ENCODE results near the gene EPB42. TPM values are rescaled to one million over a fixed set of nuclear protein-coding genes. Genes with fewer than 3 reads are reported as not detected.

The EPB42 gene
- total and polyA plus RNA-seq, 9 donors, result 0.43 to 2.5 (median 0.66) TPM; not detected in 6

- intact Hi-C loops (cut with DNase I), result no loop called here
- H3K27me3 ChIP-seq, result no peaks in the 10 kb centered on the region
- TF ChIP-seq POLR2A (IDR thresholded peaks at IDR 0.05) (no peak), CTCF (IDR thresholded peaks at IDR 0.05) (no peak), EP300 (IDR thresholded peaks at IDR 0.05) (no peak)
- H3K27ac ChIP-seq, result no peak overlapping the region
- H3K4me1 ChIP-seq (ENCODE audit: insufficient read depth), result no peaks in the 10 kb centered on the region
- DNase-seq, result no peak
- H3K36me3 ChIP-seq, result no peaks in the 10 kb centered on the region
- no peak overlapping the region for H3K4me3 ChIP-seq
- H3K9me3 ChIP-seq, result no peaks in the 10 kb centered on the region
- 54 to 64% (median 61%) methylated on average over 23 of the region's 23 CpGs for WGBS, 3 donors
Measured at GRCh38 chr15:43208052-43209002, 12.5 kb downstream of the EPB42 start.

- intact Hi-C loops (cut with DNase I), result no loop called here
- Histone ChIP-seq H3K4me1 (ENCODE audit: insufficient read depth) (no peaks in the 10 kb centered on the region), H3K4me3 (no peak overlapping the region), H3K9me3 (no peaks in the 10 kb centered on the region), H3K36me3 (no peaks in the 10 kb centered on the region), H3K27ac (no peak overlapping the region), H3K27me3 (no peaks in the 10 kb centered on the region)
- TF ChIP-seq CTCF (IDR thresholded peaks at IDR 0.05) (no peak), EP300 (IDR thresholded peaks at IDR 0.05) (no peak), POLR2A (IDR thresholded peaks at IDR 0.05) (no peak)
- 86 to 92% (median 87%) methylated on average over 9 of the region's 9 CpGs for WGBS, 3 donors
- DNase-seq, result no peak
Measured at GRCh38 chr15:43207024-43207423, 13.8 kb downstream of the EPB42 start.

- intact Hi-C loops (cut with DNase I), result no loop called here
- Histone ChIP-seq H3K27ac (no peak overlapping the region), H3K4me3 (no peak overlapping the region), H3K4me1 (ENCODE audit: insufficient read depth) (no peaks in the 10 kb centered on the region), H3K36me3 (no peaks in the 10 kb centered on the region), H3K27me3 (no peaks in the 10 kb centered on the region), H3K9me3 (no peaks in the 10 kb centered on the region)
- no peak for DNase-seq
- TF ChIP-seq EP300 (IDR thresholded peaks at IDR 0.05) (no peak), POLR2A (IDR thresholded peaks at IDR 0.05) (no peak), CTCF (IDR thresholded peaks at IDR 0.05) (no peak)
- WGBS, 3 donors, result 77 to 83% (median 79%) methylated on average over 5 of the region's 5 CpGs
Measured at GRCh38 chr15:43206054-43206453, 14.8 kb downstream of the EPB42 start.

GRCh38 chr15:43204016-43204901 is 16.6 kb downstream of the EPB42 start:
- H3K36me3 ChIP-seq, result no peaks in the 10 kb centered on the region
- DNase-seq, result peak in 1 of 5 donors; percentile 48
- intact Hi-C loops (cut with DNase I), result no loop called here
- H3K27me3 ChIP-seq, result no peaks in the 10 kb centered on the region
- TF ChIP-seq CTCF (IDR thresholded peaks at IDR 0.05) (no peak), POLR2A (IDR thresholded peaks at IDR 0.05) (no peak), EP300 (IDR thresholded peaks at IDR 0.05) (no peak)
- no peak overlapping the region for H3K27ac ChIP-seq
- no peaks in the 10 kb centered on the region for H3K9me3 ChIP-seq
- H3K4me1 ChIP-seq (ENCODE audit: insufficient read depth), result no peaks in the 10 kb centered on the region
- no peak overlapping the region for H3K4me3 ChIP-seq
- WGBS, 3 donors, result 27 to 35% (median 32%) methylated on average over 8 of the region's 8 CpGs
